ENCODE measurements around the gene ATAD3B. TPM values are rescaled to one million over a fixed set of nuclear protein-coding genes. Genes with fewer than 3 reads are reported as not detected.

The ATAD3B gene
- total RNA-seq, 1 experiment from 2014 or later, result 36.3 TPM

Other genes starting within 250 kb of the ATAD3B start
- 94.2 and 97.3 TPM in 2 replicates for gene SDF4, start 239.8 kb upstream of the ATAD3B start, total RNA-seq (2014; rRNA removed; shearing (Covaris generic))
- 25.9 and 29.0 TPM in 2 replicates for gene B3GALT6, start 239.5 kb upstream of the ATAD3B start, total RNA-seq (2014; rRNA removed; shearing (Covaris generic))
- gene C1QTNF12, start 225.0 kb upstream of the ATAD3B start, total RNA-seq (2014; rRNA removed; shearing (Covaris generic)), result not detected in 2 replicates
- gene UBE2J2, start 197.9 kb upstream of the ATAD3B start, total RNA-seq (2014; rRNA removed; shearing (Covaris generic)), result 37.8 and 41.9 TPM in 2 replicates
- 0.71 and 1.3 TPM in 2 replicates for gene SCNN1D, start 191.3 kb upstream of the ATAD3B start, total RNA-seq (2014; rRNA removed; shearing (Covaris generic))
- 14.2 and 14.5 TPM in 2 replicates for gene ACAP3, start 163.8 kb upstream of the ATAD3B start, total RNA-seq (2014; rRNA removed; shearing (Covaris generic))
- 9.9 and 15.5 TPM in 2 replicates for gene PUSL1, start 163.2 kb upstream of the ATAD3B start, total RNA-seq (2014; rRNA removed; shearing (Covaris generic))
- 60.1 and 63.5 TPM in 2 replicates for gene INTS11, start 147.1 kb upstream of the ATAD3B start, total RNA-seq (2014; rRNA removed; shearing (Covaris generic))
- gene CPTP, start 147.0 kb upstream of the ATAD3B start, total RNA-seq (2014; rRNA removed; shearing (Covaris generic)), result 19.6 and 22.2 TPM in 2 replicates
- gene TAS1R3, start 140.5 kb upstream of the ATAD3B start, total RNA-seq (2014; rRNA removed; shearing (Covaris generic)), result not detected in 2 replicates
- gene DVL1, start 122.3 kb upstream of the ATAD3B start, total RNA-seq (2014; rRNA removed; shearing (Covaris generic)), result 41.4 and 42.8 TPM in 2 replicates
- gene MXRA8, start 113.2 kb upstream of the ATAD3B start, total RNA-seq (2014; rRNA removed; shearing (Covaris generic)), result 0.08 TPM in 1 of 2 replicates, not detected in the other
- 136 and 146 TPM in 2 replicates for gene AURKAIP1, start 96.6 kb upstream of the ATAD3B start, total RNA-seq (2014; rRNA removed; shearing (Covaris generic))
- 67.7 and 78.7 TPM in 2 replicates for gene CCNL2, start 72.4 kb upstream of the ATAD3B start, total RNA-seq (2014; rRNA removed; shearing (Covaris generic))
- 112 and 124 TPM in 2 replicates for gene MRPL20, start 64.5 kb upstream of the ATAD3B start, total RNA-seq (2014; rRNA removed; shearing (Covaris generic))
- not detected in 2 replicates for gene ANKRD65, start 50.5 kb upstream of the ATAD3B start, total RNA-seq (2014; rRNA removed; shearing (Covaris generic))
- gene VWA1, start 36.1 kb upstream of the ATAD3B start, total RNA-seq (2014; rRNA removed; shearing (Covaris generic)), result 11.7 and 15.3 TPM in 2 replicates
- 0.05 TPM in 1 of 2 replicates, not detected in the other for gene ATAD3C, start 22.1 kb upstream of the ATAD3B start, total RNA-seq (2014; rRNA removed; shearing (Covaris generic))
- 32.1 and 36.5 TPM in 2 replicates for gene ATAD3A, start 40.4 kb downstream of the ATAD3B start, total RNA-seq (2014; rRNA removed; shearing (Covaris generic))
- gene TMEM240, start 68.9 kb downstream of the ATAD3B start, total RNA-seq (2014; rRNA removed; shearing (Covaris generic)), result 0.29 TPM in 1 of 2 replicates, not detected in the other
- 56.5 TPM in 2 replicates for gene SSU72, start 103.1 kb downstream of the ATAD3B start, total RNA-seq (2014; rRNA removed; shearing (Covaris generic))
- 6.6 and 7.1 TPM in 2 replicates for gene FNDC10, start 128.4 kb downstream of the ATAD3B start, total RNA-seq (2014; rRNA removed; shearing (Covaris generic))
- gene MIB2, start 143.7 kb downstream of the ATAD3B start, total RNA-seq (2014; rRNA removed; shearing (Covaris generic)), result 17.8 and 22.7 TPM in 2 replicates
- not detected in 2 replicates for gene MMP23B, start 160.4 kb downstream of the ATAD3B start, total RNA-seq (2014; rRNA removed; shearing (Covaris generic))
- 4.4 and 6.6 TPM in 2 replicates for gene CDK11B, start 187.2 kb downstream of the ATAD3B start, total RNA-seq (2014; rRNA removed; shearing (Covaris generic))
- 7.7 and 9.0 TPM in 2 replicates for gene SLC35E2B, start 221.0 kb downstream of the ATAD3B start, total RNA-seq (2014; rRNA removed; shearing (Covaris generic))